CD4-positive, alpha-beta T cell treated with Interleukin-2 at 100 ng/mL for 4 hours (primary cell): ENCODE measurements around the gene ITPR2.
"Not testable (repeated sequence)": the region's sequence is repeated elsewhere in the genome, so short reads cannot be mapped to it uniquely, and the experiment has no call there.

ENCODE experiments used
- DNase-seq: peaks from one replicate; pipeline ENCODE4 v3.0.0-alpha.2; 2020; ENCODE audit warnings: low spot score

The ITPR2 gene

DNA sequence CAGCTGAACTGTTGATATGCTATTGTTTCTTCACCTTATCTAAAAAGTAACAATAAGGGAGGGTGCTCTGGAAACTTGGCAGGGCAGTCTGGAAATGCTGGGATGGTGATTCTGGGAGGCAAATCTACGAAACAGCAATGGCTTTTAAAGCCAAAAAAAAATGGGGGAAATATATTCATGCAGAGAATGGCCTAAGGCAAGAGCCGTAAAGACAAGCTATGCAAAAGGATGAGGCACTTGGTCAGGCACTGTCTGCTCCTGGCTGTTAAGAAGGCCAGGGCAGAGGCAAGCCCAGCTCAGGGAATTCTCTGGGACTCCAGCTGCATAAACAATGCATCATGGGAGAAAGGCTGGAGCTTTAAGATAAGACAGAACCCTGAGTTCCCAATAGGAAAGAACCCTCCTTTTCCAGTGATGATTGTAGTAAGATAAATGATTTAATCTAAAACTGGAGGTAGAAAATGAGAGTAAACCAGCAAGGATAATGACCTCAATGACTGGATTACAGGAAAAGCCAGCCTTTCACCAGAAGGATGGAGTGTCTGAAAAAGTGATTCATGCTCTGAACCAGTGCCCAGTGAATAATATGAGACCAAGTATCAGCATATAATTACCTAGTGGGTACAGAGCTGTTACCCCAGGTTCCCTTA, 46.0 kb downstream of the ITPR2 start:
- no peak for DNase-seq

GRCh38 chr12:26786491-26786864, 46.5 kb downstream of the ITPR2 start:
- DNase-seq, result no peak

- not testable (repeated sequence) for DNase-seq
Measured at GRCh38 chr12:26783816-26784379, 49.1 kb downstream of the ITPR2 start.

GRCh38 chr12:26783131-26783526, 49.9 kb downstream of the ITPR2 start:
- no peak for DNase-seq

GRCh38 chr12:26782372-26783130, 50.4 kb downstream of the ITPR2 start:
- DNase-seq, result no peak

DNA sequence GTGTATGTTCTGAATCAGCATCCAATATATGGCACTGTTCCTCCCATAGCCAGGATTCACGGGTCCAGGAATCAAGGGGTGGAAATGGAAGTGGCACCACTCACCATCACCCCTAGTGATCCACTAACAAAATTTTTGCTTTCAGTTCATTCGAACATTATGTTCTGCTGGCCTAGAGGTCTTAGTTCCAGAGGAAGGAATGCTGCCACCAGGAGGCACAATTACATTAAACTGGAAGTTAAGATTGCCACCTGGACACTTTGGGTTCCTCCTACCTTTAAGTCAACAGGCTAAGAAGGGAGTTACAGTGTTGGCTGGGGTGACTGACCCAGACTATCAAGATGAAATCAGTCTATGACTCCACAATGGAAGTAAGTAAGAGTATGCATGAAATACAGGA, 52.3 kb downstream of the ITPR2 start:
- DNase-seq, result not testable (repeated sequence)

DNA sequence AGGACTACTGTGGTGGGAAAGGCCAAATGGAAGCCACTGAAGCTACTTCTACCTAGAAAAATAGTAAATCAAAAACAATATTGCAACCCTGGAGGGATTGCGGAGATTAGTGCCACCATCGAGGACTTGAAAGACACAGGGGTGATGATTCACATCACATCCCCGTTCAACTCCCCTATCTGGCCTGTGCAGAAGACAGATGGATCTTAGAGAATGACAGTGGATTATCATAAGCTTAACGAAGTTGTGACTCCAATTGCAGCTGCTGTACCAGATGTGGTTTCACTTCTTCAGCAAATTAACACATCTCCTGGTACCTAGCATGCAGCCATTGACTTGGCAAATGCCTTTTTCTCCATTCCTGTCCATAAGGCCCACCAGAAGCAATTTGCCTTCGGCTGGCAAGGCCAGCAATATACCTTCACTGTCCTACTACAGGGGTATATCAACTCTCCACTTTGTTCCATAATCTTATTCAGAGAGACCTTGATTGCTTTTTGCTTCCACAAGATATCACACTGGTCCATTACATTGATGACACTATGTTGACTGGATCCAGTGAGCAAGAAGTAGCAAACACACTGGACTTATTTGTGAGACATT, 54.7 kb downstream of the ITPR2 start:
- not testable (repeated sequence) for DNase-seq

DNA sequence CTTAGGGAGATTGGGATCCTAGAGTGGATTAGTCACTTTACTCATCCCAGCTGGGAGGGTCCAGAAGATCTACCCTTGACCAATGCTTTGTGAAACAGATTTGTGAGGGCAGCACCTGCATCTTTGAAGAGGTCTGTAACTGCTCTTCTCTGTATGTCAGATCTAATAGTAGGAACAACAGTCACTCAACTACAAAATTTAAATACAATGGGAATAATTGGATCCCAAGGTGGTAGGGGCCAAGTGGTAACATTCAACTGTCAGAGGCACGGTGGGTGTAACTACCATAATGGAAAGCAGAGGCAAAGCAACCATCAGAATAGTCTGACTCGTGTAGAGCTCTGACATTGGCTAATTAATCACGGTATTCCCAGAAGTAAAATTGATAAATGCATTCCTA, 55.8 kb downstream of the ITPR2 start:
- DNase-seq, result no peak

GRCh38 chr12:26775991-26776390, 57.0 kb downstream of the ITPR2 start:
- not testable (repeated sequence) for DNase-seq

DNA sequence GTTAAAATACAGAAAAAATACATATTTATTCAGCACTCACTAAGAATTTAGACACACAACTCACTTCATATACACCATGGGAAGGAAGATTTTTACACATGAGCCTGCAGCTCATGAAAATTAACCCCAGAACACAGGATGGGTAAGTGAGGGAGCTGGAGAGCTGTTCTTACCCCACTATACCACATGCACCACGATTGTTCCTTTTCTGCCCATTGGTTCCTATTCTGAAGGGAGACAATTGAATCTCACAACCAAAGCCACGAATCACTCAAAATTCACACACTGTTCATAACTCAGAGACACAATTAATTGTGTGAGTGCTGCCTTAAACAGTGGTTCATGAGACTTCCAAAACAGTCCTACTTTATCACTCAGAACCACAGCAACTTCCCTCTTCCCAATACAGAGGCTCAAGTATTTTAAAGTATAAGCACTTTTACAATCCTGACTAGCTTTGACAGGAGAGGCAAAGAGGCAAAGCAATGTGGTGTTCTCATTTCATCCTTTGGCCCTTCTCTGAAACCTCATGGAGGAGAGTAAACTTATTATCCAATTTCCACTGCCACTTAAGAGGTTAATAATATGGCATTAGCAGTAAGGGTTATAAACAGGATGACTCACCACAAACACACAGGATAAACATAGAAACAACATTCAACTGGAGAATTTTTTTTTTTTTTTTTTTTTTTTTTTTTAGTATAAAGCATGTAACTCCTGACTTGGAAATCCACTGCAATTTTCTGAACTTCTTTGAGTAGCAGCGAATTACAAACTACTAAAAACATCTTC, 59.5 kb downstream of the ITPR2 start:
- DNase-seq, result no peak

DNA sequence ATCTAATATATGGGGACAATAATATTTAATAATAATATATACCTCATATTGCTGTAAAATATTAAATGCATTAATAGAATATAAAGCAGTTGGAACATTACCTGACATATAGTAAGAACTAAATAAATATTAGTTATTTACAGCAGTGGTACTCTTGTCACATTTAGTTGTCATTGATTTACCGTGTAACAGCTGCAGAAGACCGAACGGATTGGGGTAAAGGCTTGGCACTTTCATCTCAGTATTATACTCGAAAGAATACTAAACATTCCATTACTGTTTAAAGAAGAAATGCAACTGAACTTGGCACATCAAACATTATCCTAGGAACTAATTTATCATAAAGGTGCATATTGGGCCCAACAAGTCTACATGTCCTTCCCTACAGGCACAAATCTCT, 61.1 kb downstream of the ITPR2 start:
- no peak for DNase-seq

- DNase-seq, result no peak
Measured at GRCh38 chr12:26770239-26771070, 62.5 kb downstream of the ITPR2 start.

GRCh38 chr12:26769611-26770010, 63.4 kb downstream of the ITPR2 start:
- no peak for DNase-seq

GRCh38 chr12:26768611-26769603, 64.1 kb downstream of the ITPR2 start:
- DNase-seq, result no peak

DNA sequence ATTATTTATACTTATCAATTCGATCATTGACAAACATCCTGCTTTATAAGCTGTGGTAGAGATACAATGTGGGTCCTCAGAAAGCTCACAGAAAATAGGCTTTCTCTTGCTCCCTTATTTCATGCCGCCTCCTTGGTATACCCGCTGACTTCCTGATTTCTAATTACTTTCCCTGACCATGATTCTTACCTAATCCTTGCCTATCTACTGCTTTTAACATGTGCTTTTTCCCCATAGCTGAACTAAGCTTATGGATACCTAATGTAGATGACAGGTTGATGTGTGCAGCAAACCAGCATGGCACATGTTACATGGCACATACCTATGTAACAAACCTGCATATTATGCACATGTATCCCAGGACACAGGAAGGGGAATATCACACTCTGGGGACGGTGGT, 65.1 kb downstream of the ITPR2 start:
- no peak for DNase-seq

DNA sequence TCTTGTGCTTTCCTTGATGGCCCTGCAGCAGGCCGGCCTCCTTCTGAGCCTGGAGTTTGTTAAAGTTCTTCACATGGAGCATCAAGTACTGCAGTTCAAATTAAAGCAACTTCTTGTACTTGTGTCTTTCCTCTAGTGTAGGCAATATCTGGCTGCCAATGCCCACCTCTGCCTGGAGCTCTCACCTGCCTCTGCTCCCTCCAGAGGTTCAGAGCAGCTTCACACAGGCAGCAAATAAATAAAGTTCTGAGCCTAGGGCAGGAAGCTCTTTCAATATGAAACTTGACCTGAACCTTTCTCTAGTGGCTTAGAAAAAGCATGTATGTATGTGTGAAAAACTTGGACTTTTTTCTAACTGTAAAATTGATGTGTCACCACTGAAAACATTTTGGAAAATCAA, 65.9 kb downstream of the ITPR2 start:
- no peak for DNase-seq

- no peak for DNase-seq
Measured at GRCh38 chr12:26762186-26762585, 70.8 kb downstream of the ITPR2 start.

DNA sequence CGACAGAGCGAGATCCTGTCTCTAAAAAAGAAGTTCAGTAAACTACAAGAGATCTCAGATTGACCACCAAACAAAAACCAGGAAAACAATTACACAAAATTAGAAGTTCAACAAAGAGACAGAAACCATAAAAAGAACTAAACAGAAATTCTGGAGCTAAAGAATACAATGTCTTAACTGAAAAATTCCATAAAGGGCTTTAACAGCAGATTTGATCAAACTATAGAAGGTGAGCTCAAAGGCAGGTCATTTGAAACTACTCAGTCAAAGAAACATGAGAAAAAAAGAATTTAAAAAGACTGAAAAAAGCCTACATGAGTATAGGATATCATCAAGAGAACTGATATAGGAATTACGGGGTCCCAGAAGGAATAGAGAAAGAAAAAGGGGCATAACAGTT, 71.2 kb downstream of the ITPR2 start:
- no peak for DNase-seq

- DNase-seq, result no peak
Measured at GRCh38 chr12:26760657-26761293, 72.2 kb downstream of the ITPR2 start.

DNA sequence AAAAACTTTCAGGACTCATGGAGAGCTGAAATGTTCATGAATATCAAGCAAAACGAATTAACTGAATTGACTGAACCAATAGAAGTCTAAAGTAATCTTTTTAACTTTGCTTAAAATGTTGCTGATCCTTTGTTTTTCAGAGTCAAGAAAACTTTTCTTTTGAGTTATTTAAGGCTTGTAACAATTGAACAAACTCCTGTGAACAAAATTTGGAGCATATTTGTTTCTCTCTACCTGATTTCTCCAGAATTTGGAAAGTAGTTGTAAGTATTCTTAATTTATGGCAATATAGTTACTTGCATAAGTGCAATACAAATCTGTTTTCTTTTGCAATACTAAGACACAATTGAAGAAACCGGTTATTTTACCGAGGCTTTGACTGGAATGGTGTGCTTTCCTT, 77.6 kb downstream of the ITPR2 start:
- DNase-seq, result not testable (repeated sequence)
